ENCODE measurements around the gene RFX1.

The RFX1 gene

DNA sequence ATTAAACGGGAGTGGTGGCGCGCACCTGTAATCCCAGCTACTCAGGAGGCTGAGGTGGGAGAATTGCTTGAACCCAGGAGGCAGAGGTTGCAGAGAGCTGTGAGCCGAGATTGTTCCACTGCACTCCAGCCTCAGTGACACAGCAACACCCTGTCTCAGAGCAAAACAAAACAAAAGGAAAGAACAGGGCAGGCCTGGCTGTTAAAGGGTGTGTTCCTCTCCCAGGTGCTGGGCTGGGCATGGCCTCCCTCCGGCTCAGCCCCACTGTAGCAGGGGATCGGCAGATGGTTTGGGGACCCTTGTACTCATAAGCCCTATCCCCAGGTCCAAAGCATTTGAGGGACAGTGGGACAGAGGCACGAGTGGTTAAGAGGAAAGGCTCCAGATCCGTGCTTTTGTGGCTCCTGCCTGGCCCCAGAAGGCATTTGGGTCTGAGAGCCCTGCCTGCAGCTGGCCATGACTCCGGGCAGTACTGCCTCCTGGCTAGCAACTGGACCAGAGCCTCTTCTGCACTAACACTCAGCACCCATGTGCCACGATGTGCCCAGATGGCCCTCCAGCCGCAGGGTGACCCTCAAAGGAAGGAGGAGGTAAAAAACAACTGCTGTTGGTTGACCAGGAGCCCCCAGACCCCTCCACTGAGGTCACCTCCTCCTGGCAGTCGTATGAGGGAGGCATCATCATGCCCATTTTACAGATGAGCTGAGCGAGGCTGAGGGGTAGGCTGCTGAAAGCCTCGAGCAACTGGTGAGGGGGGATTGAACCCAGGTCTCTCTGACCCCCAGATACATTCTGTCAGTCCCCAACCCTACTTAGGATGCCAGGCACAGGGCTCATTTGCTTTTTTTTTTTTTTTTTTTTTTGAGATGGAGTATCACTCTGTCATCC lies 10.0 kb downstream of the RFX1 start:
- no peak for DNase-seq

DNA sequence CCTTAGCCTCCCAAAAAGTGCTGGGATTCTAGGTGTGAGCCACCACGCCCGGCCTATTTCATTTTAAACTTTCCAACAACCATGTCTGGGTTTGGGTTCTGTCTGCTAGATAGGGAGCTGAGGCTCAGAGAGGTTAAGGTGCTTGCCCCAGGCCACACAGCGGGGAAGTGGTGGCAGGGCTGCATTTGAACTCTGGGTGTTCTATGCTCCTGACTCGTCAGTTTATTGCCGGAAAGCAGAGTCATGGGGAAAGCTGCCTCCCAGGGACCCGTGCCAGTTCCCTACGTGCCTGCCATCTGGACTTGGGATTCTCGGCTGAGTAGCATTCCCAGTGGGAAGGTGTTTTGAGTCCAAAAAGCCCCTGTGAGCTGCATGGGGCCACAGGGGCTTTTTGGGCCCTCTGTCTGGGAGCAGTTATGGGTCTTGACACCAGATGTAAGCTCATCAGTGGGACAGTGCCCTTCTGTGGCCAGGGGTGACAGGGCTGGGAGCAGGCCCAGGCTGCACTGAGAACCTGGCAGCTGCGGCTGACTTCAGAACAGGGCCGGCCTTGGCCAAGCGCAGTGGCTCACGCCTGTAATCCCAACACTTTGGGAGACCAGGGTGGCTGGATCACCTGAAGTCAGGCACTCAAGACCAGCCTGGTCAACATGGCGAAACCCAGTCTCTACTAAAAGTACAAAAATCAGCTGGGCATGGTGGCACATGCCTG lies 10.9 kb downstream of the RFX1 start:
- DNase-seq: no peak

DNA sequence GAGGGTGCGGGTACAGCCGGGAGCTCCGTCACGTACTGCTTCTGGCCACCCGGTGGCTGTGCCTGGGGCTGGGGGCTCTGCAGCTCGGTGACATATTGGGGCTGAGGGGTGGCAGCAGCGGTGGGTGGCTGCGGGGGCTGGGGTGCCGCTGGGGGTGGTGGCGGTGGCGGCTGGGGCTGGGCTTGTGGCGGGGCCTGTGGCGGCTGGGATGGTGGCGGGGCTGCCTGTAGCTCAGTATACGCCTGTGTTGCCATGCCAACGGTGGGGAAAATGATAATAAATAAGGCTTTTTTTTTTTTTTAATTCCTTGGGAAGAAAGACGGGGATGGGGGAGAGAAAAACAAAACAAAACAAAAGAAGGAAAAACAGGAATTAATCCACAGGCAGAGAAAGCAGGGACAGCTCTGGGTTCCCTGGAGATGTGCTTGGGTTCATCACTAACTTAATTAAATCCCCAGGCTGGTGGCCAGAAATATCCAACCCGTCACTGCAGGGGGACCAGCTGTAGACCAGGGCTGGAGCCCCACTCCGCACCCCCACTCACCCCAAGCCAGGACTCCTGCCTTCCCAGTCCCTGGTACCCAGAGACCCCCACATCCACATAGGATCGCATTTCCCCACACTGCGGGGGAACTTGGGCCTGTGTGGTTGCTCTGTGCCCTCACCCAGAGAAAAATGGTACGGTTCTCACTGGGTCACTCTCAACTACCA lies 12.4 kb downstream of the RFX1 start:
- no peak for DNase-seq

DNA sequence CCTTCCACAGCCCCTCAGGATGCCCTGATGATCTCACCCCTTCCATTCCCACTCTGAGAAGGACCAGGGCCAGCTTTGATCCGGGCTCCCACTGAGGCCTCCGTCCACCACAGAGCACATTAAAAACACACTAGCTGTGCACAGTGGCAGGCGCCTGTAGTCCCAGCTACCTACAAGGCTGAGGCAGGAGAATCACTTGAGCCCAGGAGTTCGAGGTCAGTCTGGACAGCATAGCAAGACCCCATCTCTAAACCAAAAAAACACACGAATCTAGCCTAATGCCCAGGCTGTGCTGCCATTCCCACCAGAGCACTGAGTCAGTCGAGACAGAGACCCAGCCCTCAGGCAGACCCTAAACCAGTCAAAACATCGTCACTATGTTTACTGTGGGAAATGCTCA lies 14.1 kb downstream of the RFX1 start:
- no peak for DNase-seq

DNA sequence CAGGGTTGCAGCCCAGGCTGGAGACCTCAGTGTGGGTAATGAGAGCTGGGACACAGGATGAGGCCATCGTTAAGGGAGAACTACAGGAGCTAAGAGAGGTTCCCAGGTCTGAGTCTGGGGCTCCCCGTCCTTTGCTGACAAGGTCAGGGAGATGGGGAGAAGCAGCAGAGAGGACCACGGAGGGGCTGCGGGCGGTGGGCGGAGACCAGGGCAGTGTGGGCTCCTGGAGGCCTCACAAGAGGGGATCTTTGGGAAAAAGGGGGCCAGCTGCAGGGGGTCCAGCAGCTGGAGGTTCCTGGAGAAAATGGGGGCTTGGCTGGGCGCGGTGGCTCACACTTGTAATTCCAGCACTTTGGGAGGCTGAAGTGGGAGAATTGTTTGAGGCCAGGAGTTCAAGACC lies 16.0 kb downstream of the RFX1 start:
- DNase-seq: no peak

DNA sequence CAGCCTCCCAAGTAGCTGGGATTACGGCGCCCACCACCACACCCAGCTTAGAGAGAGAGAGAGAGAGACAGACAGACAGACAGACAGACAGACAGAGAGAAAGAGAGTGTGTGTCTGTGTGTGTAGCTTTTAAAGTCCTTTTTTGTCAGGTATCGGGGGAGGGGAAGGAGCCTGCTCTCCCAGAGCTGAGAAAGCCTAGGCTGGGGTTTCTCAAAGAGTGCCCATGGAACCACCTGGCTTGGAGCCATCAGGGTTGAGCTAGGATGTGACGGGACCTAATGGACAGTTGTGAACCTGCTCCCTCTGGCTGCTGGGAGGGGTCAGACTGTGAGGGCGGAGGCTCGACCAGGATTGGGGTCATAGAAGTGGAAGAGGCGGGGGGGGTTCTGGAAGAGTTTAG lies 16.6 kb downstream of the RFX1 start:
- DNase-seq: no peak

DNA sequence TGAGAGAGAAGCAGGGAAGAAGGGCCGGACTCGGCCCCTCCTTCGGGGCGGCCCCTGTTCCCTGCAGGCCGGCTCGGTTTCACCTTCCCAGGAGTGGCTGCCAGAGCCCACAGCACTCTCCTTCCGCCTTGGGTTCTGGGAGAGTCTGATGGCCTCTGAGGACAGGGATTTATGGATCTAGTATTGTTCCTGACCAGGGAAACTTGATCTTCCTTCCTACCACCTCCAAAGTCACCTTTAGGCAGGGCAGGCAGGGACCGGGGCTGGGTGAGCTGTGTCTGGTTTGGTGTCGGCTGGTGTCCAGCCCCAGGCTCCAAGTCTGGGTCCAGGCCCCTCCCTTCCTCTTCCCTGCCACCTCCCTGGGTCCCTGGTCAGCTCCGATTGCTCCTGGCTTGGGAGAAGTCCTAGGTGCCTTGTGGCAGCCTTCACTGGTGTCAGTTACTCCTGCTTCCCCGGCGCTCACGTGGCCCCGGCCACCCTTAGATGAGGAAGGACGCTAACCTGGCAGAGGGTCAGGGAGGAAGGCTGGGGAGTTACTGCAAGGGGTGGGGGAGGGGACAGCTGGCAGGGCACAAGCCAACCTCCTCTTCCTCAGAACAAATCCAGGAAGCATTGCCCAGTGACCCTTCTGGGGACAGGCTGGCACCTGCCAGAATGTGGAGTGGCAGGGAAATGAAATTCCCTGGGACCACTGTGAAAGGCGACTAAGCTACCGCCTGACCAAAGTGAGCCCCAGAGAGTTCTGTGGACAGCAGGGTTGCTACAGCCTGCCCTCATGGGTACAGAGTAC lies 18.8 kb downstream of the RFX1 start:
- no peak for DNase-seq

DNA sequence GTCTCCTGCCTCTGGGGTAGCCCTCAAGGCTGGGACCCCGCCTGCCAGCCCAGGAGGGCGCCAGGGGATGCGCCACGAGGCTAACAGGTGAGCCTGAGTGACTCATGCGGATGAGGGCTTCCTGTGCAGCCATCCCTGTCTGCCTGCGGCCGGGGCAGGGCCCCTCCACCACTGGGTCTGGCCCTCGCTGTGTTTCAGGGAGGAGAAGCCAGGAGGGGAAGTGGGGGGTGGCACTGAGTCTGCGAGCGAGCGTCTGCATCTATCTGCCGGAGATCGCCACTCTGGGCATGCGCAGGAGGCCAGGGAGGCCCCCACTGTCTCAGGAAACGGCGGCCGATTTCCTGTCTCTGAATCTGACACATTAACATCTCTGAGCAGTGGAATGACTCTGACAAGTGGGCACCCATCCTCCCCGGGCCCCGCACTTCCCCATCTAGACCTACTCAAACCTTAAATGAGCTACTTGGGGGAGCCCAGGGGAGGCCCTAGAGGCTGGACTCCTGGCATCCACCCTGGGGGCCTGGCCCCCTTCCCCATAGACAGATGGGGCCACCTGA lies 19.7 kb downstream of the RFX1 start:
- DNase-seq: peak; percentile 83 to 91

DNA sequence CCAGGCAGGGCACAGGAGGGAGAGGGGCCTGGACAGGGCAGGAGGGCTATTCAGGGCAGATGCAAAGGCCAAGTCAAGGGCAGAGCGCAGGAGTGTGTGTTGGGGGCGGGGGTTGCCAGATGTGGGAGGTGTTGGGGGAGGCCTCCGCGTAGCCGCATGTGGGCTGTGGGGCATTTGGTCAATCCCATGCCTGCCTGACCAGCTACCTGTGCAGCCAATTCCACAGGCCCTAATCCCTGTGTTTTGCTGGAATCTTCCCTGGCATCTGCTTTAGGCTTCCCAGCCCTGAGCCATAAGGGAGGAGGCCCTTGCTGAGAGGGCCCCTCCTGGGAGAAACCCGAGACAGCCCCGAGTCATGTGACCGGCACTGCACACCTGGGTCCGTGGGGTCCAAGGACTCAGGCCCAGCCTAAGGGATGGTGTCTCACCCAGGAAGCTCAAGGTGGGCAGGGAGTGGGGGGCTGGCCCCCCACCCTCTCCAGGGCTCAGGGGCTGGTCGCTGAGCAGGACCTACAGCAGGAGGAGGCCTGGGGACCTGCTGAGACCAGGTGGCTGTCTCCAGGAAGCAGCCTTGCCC lies 20.3 kb downstream of the RFX1 start:
- DNase-seq: no peak

DNA sequence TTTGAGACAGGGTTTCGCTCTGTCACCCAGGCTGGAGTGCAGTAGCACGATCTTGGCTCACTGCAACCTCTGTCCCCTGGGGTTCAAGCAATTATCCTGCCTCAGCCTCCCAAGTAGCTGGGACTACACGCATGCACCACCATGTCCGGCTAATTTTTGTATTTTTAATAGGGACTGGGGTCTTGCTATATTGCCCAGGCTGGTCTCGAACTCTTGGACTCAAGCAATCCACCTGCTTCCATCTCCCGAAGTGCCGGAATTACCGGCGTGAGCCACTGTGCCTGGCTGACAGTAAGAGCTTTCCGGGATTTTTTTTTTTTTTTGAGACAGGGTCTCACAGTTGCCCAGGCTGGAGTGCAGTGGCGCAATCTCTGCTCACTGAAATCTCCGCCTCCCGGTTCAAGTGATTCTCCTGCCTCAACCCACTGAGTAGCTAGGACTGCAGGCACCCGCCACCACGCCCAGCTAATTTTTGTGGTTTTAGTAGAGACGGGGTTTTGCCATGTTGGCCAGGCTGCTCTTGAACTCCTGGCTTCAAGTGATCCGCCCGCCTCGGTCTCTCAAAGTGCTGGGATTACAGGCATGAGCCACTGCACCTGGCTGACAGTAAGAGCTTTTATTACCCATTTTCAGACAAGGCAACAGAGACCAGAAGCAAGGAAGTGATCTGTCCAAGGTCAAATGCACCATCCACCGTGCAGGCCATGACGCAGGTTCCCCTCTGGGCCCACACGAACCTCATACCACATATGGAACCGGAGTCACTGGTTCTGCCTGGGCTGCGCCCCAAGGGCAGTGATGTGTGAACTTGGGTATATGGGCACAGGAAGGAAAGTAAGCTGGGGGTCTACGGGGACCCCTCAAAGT lies 21.0 kb downstream of the RFX1 start:
- DNase-seq: peak; percentile 21 to 25

DNA sequence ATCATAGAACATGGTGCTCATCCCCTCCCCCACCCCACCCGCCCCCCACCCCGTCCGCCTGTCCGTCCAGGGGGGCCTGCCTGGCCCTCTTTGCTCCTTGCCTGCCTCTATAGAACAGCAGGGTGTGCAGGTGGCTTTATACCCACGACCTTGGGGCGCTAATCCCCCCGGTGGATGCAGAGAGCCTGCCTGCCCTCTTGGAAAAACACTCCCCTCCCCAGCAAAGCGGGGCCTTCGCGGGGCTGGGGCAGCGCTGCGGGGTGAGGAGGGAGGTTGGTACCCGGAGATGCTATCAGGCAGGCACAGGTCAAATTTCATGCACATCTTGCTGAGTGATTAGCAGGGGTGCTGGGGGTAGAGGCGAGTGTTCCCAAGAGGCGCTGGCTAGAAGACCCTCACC lies 21.9 kb downstream of the RFX1 start:
- DNase-seq: no peak

DNA sequence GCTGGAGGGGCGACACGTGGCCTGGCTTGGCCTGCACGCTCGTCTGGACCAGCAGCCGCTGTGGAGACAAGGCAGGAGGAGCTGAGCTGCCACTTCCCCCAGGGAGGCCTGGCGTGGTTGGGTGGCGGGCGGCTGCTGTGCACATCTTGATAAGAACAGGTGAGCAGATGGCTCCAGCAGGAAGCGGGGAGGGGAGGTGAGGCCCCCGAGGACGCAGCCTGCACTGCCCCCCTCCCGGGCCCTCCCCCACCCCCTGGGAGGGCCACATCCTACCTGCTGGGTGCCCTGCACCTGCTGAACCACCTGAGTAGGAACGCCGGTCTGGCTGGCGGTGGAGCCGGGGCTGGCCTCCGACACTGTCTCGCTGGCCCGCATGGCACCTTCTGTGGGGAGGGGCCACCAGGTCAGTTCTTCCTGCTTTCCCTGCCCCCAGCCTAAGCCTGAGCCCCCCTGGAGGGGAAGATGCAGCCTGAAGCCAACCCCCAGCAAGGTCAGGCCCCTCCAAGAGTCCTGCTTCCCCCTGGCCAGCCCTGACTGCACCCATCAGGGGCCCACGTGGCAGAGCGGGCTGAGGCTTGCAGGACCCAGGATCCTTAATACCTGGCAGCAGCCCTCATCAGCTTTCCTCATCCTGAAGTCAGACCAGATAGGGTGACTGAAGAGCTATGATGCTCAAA lies 22.8 kb downstream of the RFX1 start:
- no peak for DNase-seq

DNA sequence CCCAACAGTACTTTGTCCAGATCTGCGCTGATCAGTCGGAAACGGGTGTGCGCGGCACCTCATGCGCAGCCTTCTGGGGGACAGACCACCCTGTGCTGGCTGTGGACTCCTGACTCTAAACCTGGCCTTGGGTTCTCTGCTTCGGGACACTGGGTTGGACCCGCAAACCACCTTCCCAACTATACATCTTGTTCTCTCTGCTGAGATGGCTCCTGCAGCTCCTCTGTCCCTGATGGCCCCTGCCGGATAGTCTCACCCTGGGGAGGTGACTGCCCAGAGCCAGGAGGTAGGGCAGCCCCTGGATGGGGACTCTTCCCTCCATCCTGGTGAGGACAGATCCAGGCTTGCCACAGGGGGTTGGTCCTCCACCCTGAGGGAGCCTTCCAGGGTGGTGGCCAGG lies 23.3 kb downstream of the RFX1 start:
- no peak for DNase-seq

DNA sequence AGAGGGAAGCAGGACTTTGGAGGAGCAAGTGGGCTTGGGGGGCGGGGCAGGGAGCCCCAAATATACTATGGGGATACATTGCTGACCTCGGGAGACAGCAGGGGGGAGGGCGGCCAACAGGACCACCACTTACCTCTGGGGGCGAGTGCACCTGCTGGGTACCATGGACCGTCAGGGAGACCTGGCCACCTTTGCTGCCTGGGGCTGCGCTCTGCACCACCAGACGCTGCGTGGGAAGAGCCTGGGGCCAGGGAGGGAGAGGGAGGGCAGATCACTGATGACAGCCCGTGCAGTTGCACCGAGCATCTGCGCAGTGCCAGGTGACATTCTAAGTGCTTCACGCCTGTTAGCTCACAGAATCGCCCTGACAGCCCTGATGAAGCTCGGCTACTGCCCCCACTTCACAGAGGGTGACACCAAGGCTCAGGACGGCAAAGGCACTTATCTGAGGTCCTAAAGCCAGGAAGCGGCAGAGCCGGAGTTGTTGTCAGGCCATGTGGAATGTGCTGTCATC lies 24.1 kb downstream of the RFX1 start:
- no peak for DNase-seq

DNA sequence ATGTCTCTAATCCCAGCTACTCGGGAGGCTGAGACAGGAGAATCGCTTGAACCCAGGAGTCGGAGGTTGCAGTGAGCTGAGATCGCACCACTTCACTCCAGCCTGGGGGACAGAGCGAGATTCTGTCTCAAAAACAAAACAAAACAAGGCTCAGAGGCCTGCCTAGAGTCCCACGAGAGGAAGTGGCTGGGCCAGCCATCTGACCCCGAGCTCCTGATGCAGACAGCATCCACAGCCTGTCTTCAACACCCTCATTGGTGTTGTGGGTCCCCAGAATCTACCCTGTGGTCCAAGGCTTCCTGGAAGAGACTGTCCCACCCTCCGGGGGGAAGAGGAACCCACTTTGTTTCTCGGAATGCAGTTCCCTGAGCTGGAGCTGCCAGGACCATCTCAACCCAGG lies 24.7 kb downstream of the RFX1 start:
- DNase-seq: no peak

DNA sequence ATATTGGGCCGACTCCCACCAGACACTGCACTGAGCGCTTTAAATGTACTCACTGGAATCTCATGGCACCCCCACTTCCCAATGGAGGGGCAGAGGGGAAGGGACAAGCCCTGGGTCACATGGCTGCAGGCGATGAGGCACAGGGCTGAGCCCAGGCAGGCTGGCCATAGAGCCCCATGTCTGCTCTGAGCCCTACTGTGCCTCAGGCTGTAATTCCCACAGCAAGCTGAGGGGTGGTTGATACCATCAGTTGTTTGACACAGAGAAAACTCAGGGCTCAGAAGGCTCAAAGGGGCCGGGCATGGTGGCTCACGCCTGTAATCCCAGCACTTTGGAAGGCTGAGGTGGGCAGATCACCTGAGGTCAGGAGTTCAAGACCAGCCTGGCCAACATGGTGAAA lies 25.1 kb downstream of the RFX1 start:
- DNase-seq: no peak

DNA sequence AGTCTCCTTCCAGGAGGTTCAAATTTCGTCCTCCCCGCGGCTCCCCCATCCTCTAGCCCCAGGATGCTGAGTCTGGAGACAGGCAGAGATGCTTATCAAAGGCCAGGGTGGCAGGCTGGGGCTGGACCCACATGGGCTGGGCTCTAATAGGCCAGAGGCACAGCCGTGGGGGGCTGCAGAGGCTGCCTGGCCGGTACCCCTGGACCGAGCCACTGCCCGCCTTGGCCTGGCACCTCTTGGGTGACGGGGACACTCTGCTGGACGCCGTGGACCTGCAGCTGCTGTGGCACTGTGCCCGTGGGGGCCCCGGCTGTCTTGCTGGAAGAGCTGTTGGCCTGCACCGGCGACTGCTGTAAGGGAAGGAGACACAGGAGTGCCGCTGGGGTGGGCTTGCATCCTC lies 25.8 kb downstream of the RFX1 start:
- no peak for DNase-seq

DNA sequence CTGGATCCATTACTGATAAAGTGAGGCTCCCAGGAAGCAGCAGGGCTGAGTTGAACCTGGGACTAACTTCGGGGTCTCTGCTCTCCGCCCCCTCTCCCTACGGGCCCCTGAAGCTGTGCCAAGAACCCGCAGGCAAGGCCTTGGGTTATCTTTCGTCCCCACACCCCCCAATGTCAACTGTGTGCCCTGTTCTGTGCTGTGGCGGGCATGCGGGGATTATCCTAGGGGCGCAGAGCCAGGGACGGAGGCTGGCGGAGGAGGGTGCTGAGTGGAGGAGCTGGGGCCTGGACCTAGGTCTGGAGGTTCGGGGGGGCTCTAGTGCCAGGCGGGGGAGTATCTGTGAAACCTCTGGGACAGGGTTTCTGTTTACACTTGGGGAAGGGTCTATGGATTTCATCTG lies 26.4 kb downstream of the RFX1 start:
- DNase-seq: no peak

DNA sequence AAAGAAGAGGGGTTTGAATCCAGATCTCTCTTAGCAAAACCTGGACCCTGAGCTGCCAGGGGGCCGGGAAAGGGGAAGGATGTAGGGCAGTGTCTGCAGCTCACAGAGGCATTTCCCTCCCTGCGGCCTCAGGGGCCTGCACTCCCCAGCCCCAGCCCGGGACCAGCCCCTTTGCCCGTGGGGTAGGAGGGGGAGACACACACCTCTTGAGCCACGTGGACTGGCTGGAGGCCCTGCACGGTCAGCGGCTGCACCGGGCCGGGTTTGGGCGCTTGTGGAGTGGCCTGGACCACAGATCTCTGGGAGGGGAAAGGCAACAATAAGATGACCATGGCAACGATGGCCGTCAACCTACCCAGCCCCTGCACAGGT lies 26.9 kb downstream of the RFX1 start:
- DNase-seq: no peak
